Measurements from ENCODE around the gene OTOP2.

DNA sequence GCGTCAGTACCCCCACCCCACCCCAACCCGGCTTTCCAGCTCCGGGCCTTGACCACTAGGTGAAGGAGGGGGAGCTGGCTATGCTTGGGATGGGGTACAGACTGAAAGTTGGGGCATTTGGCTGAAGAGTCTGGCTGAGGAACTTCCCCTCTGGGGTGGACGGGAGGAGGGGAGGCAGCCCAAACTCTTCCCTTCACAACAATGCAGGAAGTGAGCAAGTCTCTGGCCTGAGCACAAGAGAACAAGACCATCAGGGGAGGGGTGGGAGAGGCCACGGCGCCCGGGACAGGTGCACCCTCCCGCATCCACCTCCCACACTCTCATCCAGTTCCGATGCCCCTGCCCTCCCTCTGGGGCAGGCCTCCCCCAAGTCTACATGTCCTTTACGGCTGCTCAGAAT, 6.6 kb upstream of the OTOP2 start:
- TF ChIP-seq EZH2phosphoT487 (IDR thresholded peaks at IDR 0.05; ENCODE audit: insufficient read depth, low read depth) (no peak), EZH2 (IDR thresholded peaks at IDR 0.05; ENCODE audit: insufficient read depth, poor library complexity, severe bottlenecking) (no peak)
